ENCODE results near the gene TREML4.
"Not testable (repeated sequence)": the region's sequence is repeated elsewhere in the genome, so short reads cannot be mapped to it uniquely, and the experiment has no call there.

The TREML4 gene

GRCh38 chr6:41228096-41228495 lies at the start of gene TREML4:
Gene TREML4 (plus strand): TSS chr6:41228349. CDS start chr6:41228428, 79 bp downstream.
- no peak for DNase-seq

- DNase-seq, result no peak
These were observed 49.0 kb upstream of the TREML4 start for GRCh38 chr6:41179163-41179562.

- DNase-seq, result no peak
These were observed 46.6 kb upstream of the TREML4 start for GRCh38 chr6:41181566-41181965.

- DNase-seq, result no peak
These were observed 45.8 kb upstream of the TREML4 start for GRCh38 chr6:41182069-41183034.

- no peak for DNase-seq
These were observed 43.4 kb upstream of the TREML4 start for GRCh38 chr6:41184761-41185160.

- DNase-seq, result no peak
These were observed 42.1 kb upstream of the TREML4 start for GRCh38 chr6:41186031-41186562.

GRCh38 chr6:41187924-41188886 lies 39.9 kb upstream of the TREML4 start:
- DNase-seq, result no peak

GRCh38 chr6:41189046-41189445 lies 39.1 kb upstream of the TREML4 start:
- not testable (repeated sequence) for DNase-seq

- DNase-seq, result no peak
These were observed 38.2 kb upstream of the TREML4 start for GRCh38 chr6:41189967-41190366.

- no peak for DNase-seq
These were observed 37.4 kb upstream of the TREML4 start for GRCh38 chr6:41190791-41191190.

- DNase-seq, result no peak
These were observed 36.6 kb upstream of the TREML4 start for GRCh38 chr6:41191569-41191968.

- DNase-seq, result no peak
These were observed 34.9 kb upstream of the TREML4 start for GRCh38 chr6:41193171-41193734.

- DNase-seq, result no peak
These were observed 34.3 kb upstream of the TREML4 start for GRCh38 chr6:41193884-41194283.

GRCh38 chr6:41194386-41194785 lies 33.8 kb upstream of the TREML4 start:
- DNase-seq, result no peak

- no peak for DNase-seq
These were observed 30.9 kb upstream of the TREML4 start for GRCh38 chr6:41197234-41197633.

- DNase-seq, result no peak
These were observed 28.4 kb upstream of the TREML4 start for GRCh38 chr6:41199552-41200246.

GRCh38 chr6:41200296-41200900 lies 27.8 kb upstream of the TREML4 start:
- DNase-seq, result no peak

- DNase-seq, result no peak
These were observed 27.0 kb upstream of the TREML4 start, which contains the start of gene TREML2 for GRCh38 chr6:41200901-41201763. Gene TREML2 (minus strand): TSS chr6:41201149. CDS start chr6:41201008, 141 bp downstream.

GRCh38 chr6:41201764-41202173 lies 26.4 kb upstream of the TREML4 start:
- no peak for DNase-seq

- no peak for DNase-seq
These were observed 24.0 kb upstream of the TREML4 start for GRCh38 chr6:41204156-41204555.
